ENCODE measurements around the gene CDH15.

CDH15 gene

DNA sequence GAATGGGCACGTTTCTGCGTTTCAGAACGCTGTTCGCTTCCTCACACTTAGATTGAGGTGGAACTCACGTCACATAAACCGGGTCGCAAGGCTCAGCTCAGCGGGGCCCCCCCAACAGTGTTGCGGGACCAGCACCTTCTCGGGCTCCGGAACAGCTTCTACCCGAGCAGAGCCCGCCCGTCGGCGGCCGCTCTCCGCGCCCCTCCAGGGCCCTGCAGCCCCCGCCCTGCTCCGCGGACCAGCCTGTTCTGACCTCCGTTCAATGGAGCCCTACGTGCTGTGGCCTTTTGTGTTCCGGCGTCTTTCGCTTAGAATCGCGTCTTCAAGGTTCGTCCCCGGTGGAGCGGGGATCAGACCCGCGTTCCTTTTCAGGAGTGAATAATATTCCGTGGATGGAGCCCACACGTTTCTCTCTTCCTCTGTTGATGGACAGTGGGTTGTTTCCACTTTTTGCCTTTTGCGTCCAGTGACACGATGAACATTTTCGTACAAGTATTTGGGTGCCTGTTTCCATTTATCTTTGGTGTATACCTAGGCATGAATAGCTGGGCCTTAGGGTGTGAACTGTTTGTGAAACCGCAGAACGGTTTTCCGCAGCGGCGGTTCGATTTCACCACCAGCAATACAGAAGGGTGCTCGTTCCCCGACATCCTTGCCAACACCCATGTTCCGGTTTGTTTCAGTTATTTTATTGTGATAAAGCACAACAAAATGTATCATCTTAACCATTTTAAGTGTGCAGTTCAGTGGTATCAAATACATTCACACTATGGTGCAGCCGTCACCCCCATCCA, 31.1 kb downstream of the CDH15 start:
- TF ChIP-seq, protein P1, sequence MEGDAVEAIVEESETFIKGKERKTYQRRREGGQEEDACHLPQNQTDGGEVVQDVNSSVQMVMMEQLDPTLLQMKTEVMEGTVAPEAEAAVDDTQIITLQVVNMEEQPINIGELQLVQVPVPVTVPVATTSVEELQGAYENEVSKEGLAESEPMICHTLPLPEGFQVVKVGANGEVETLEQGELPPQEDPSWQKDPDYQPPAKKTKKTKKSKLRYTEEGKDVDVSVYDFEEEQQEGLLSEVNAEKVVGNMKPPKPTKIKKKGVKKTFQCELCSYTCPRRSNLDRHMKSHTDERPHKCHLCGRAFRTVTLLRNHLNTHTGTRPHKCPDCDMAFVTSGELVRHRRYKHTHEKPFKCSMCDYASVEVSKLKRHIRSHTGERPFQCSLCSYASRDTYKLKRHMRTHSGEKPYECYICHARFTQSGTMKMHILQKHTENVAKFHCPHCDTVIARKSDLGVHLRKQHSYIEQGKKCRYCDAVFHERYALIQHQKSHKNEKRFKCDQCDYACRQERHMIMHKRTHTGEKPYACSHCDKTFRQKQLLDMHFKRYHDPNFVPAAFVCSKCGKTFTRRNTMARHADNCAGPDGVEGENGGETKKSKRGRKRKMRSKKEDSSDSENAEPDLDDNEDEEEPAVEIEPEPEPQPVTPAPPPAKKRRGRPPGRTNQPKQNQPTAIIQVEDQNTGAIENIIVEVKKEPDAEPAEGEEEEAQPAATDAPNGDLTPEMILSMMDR (IDR thresholded peaks at IDR 0.05; ENCODE audit: control insufficient read depth, extremely low read depth, insufficient read depth): no peak
- DNase-seq (ENCODE audit: low read depth): no peak
- H3K4me3 ChIP-seq (ENCODE audit: low read depth, low read length): peak overlapping the region; percentile 61

GRCh38 chr16:89207993-89208392, 36.4 kb downstream of the CDH15 start:
- no peak overlapping the region for H3K4me3 ChIP-seq (ENCODE audit: low read depth, low read length)
- DNase-seq (ENCODE audit: low read depth): no peak
- TF ChIP-seq, protein P1 (IDR thresholded peaks at IDR 0.05; ENCODE audit: control insufficient read depth, extremely low read depth, insufficient read depth): no peak

GRCh38 chr16:89209522-89210044, 38.0 kb downstream of the CDH15 start:
- H3K4me3 ChIP-seq (ENCODE audit: low read depth, low read length): no peak overlapping the region
- no peak for DNase-seq (ENCODE audit: low read depth)
- TF ChIP-seq, protein P1 (IDR thresholded peaks at IDR 0.05; ENCODE audit: control insufficient read depth, extremely low read depth, insufficient read depth): no peak

- H3K4me3 ChIP-seq (ENCODE audit: low read depth, low read length): no peak overlapping the region
- DNase-seq (ENCODE audit: low read depth): no peak
- TF ChIP-seq, protein P1 (IDR thresholded peaks at IDR 0.05; ENCODE audit: control insufficient read depth, extremely low read depth, insufficient read depth): no peak
Observed at GRCh38 chr16:89210165-89210903, 38.8 kb downstream of the CDH15 start.

GRCh38 chr16:89210904-89211515, 39.5 kb downstream of the CDH15 start:
- no peak for DNase-seq (ENCODE audit: low read depth)
- H3K4me3 ChIP-seq (ENCODE audit: low read depth, low read length): no peak overlapping the region
- TF ChIP-seq, protein P1 (IDR thresholded peaks at IDR 0.05; ENCODE audit: control insufficient read depth, extremely low read depth, insufficient read depth): no peak

- H3K4me3 ChIP-seq (ENCODE audit: low read depth, low read length): peak overlapping the region; percentile 98
- peak; percentile 41 for DNase-seq (ENCODE audit: low read depth)
- TF ChIP-seq, protein P1 (IDR thresholded peaks at IDR 0.05; ENCODE audit: control insufficient read depth, extremely low read depth, insufficient read depth): peak; percentile 86
Observed at GRCh38 chr16:89216315-89217137, 45.0 kb downstream of the CDH15 start.

Measured in LNCaP clone FGC (cell line).